Subcutaneous abdominal adipose tissue (tissue), 5 donors: ENCODE measurements around the gene MAP4.

Experiments
- H3K27ac ChIP-seq: one replicate; pipeline ENCODE4 v1.7.0; 2013; ENCODE audit warnings: low read depth, mild to moderate bottlenecking, inconsistent platforms, low read length, moderate library complexity
- H3K27me3 ChIP-seq, 5 donors: one replicate each; pipeline ENCODE4 v1.7.0; 2013; ENCODE audit warnings: low read length in 5 of 5, inconsistent platforms in 1 of 5; ENCODE audit not compliant: control insufficient read depth in 5 of 5, insufficient read depth in 4 of 5
- H3K36me3 ChIP-seq, 5 donors: one replicate each; pipeline ENCODE4 v1.7.0; 2013; ENCODE audit warnings: low read length in 5 of 5; ENCODE audit not compliant: control insufficient read depth in 5 of 5, insufficient read depth in 5 of 5
- H3K4me1 ChIP-seq, 5 donors: one replicate each; pipeline ENCODE4 v1.7.0; 2013; ENCODE audit warnings: low read length in 5 of 5, mild to moderate bottlenecking in 3 of 5, moderate library complexity in 1 of 5; ENCODE audit not compliant: control insufficient read depth in 5 of 5, insufficient read depth in 5 of 5
- H3K4me3 ChIP-seq, 5 donors: one replicate each; pipeline ENCODE4 v1.7.0; 2013; ENCODE audit warnings: low read length in 5 of 5, low read depth in 1 of 5
- H3K9ac ChIP-seq, 5 donors: one replicate each; pipeline ENCODE4 v1.7.0; 2013; ENCODE audit warnings: low read length in 5 of 5, mild to moderate bottlenecking in 4 of 5, moderate library complexity in 3 of 5
- H3K9me3 ChIP-seq, 5 donors: one replicate each; pipeline ENCODE4 v1.7.0; 2013; ENCODE audit warnings: low read length in 5 of 5; ENCODE audit not compliant: control insufficient read depth in 5 of 5
- donor health status: healthy.
- donor health status: healthy.
- donor health status: healthy.
- donor health status: healthy.
- donor health status: healthy.

Gene MAP4

GRCh38 chr3:47976135-47976732 lies 40.0 kb downstream of the MAP4 start:
- no peaks in the 10 kb centered on the region for H3K4me1 ChIP-seq
- H3K9me3 ChIP-seq, result no peaks in the 10 kb centered on the region
- peaks cover 0 to 13% (median 5%) of the 10 kb centered on the region in 5 donors for H3K36me3 ChIP-seq
- no peaks in the 10 kb centered on the region for H3K27me3 ChIP-seq
- no peak overlapping the region for H3K27ac ChIP-seq
- H3K9ac ChIP-seq, result no peak overlapping the region
- no peak overlapping the region for H3K4me3 ChIP-seq

- Histone ChIP-seq H3K4me3 (no peak overlapping the region), H3K27me3 (no peaks in the 10 kb centered on the region), H3K4me1 (no peaks in the 10 kb centered on the region), H3K9me3 (no peaks in the 10 kb centered on the region), H3K9ac (no peak overlapping the region), H3K36me3 (peaks cover 0 to 14% (median 6%) of the 10 kb centered on the region in 5 donors), H3K27ac (no peak overlapping the region)
These were observed 41.2 kb downstream of the MAP4 start for GRCh38 chr3:47974974-47975470.

- H3K4me3 ChIP-seq, result no peak overlapping the region
- no peaks in the 10 kb centered on the region for H3K27me3 ChIP-seq
- H3K27ac ChIP-seq, result no peak overlapping the region
- H3K9ac ChIP-seq, result no peak overlapping the region
- H3K9me3 ChIP-seq, result no peaks in the 10 kb centered on the region
- peaks cover 0 to 5% (median 3%) of the 10 kb centered on the region in 5 donors for H3K36me3 ChIP-seq
- H3K4me1 ChIP-seq, result no peaks in the 10 kb centered on the region
These were observed 45.1 kb downstream of the MAP4 start for GRCh38 chr3:47971081-47971480.

GRCh38 chr3:47964740-47965139 lies 51.5 kb downstream of the MAP4 start:
- H3K9ac ChIP-seq, result no peak overlapping the region
- H3K4me1 ChIP-seq, result peaks cover 0 to 8% (median 4%) of the 10 kb centered on the region in 5 donors
- H3K27ac ChIP-seq, result no peak overlapping the region
- H3K36me3 ChIP-seq, result no peaks in the 10 kb centered on the region
- H3K4me3 ChIP-seq, result no peak overlapping the region
- H3K9me3 ChIP-seq, result no peaks in the 10 kb centered on the region
- no peaks in the 10 kb centered on the region for H3K27me3 ChIP-seq

GRCh38 chr3:47961815-47962606 lies 54.2 kb downstream of the MAP4 start:
- H3K9ac ChIP-seq, result no peak overlapping the region
- H3K4me1 ChIP-seq, result peaks cover 0 to 11% (median 4%) of the 10 kb centered on the region in 5 donors
- H3K27ac ChIP-seq, result no peak overlapping the region
- no peak overlapping the region for H3K4me3 ChIP-seq
- H3K36me3 ChIP-seq, result no peaks in the 10 kb centered on the region
- no peaks in the 10 kb centered on the region for H3K9me3 ChIP-seq
- no peaks in the 10 kb centered on the region for H3K27me3 ChIP-seq

GRCh38 chr3:47961036-47961435 lies 55.2 kb downstream of the MAP4 start:
- Histone ChIP-seq H3K9me3 (no peaks in the 10 kb centered on the region), H3K9ac (no peak overlapping the region), H3K27ac (no peak overlapping the region), H3K36me3 (no peaks in the 10 kb centered on the region), H3K4me1 (peaks cover 0 to 14% (median 8%) of the 10 kb centered on the region in 5 donors), H3K4me3 (no peak overlapping the region), H3K27me3 (no peaks in the 10 kb centered on the region)

- Histone ChIP-seq H3K9me3 (no peaks in the 10 kb centered on the region), H3K9ac (no peak overlapping the region), H3K27ac (no peak overlapping the region), H3K4me3 (no peak overlapping the region), H3K27me3 (no peaks in the 10 kb centered on the region), H3K4me1 (peaks cover 0 to 17% (median 12%) of the 10 kb centered on the region in 5 donors), H3K36me3 (no peaks in the 10 kb centered on the region)
These were observed 59.7 kb downstream of the MAP4 start for GRCh38 chr3:47956521-47956920.

- Histone ChIP-seq H3K9me3 (no peaks in the 10 kb centered on the region), H3K27ac (no peak overlapping the region), H3K4me3 (no peak overlapping the region)
These were observed 61.6 kb downstream of the MAP4 start for GRCh38 chr3:47954567-47954966.

GRCh38 chr3:47950453-47951169 lies 65.6 kb downstream of the MAP4 start:
- Histone ChIP-seq H3K9ac (no peak overlapping the region), H3K4me3 (no peak overlapping the region), H3K27me3 (no peaks in the 10 kb centered on the region), H3K36me3 (peaks cover 0 to 3% (median 0%) of the 10 kb centered on the region in 5 donors), H3K9me3 (no peaks in the 10 kb centered on the region), H3K27ac (no peak overlapping the region), H3K4me1 (peaks cover 0 to 9% (median 8%) of the 10 kb centered on the region in 5 donors)

More at GRCh38 chr3:47954567-47954966, 61.6 kb downstream of the MAP4 start:
- Histone ChIP-seq H3K4me1 (peaks cover 0 to 17% (median 12%) of the 10 kb centered on the region in 5 donors), H3K27me3 (no peaks in the 10 kb centered on the region), H3K36me3 (no peaks in the 10 kb centered on the region), H3K9ac (no peak overlapping the region)

- H3K27ac ChIP-seq, result no peak overlapping the region
- no peaks in the 10 kb centered on the region for H3K27me3 ChIP-seq
- H3K9ac ChIP-seq, result no peak overlapping the region
- peaks cover 0 to 3% (median 0%) of the 10 kb centered on the region in 5 donors for H3K36me3 ChIP-seq
- H3K4me1 ChIP-seq, result peaks cover 0 to 9% (median 8%) of the 10 kb centered on the region in 5 donors
- no peaks in the 10 kb centered on the region for H3K9me3 ChIP-seq
- no peak overlapping the region for H3K4me3 ChIP-seq
These were observed 66.2 kb downstream of the MAP4 start for GRCh38 chr3:47949979-47950378.
